ENCODE results near the gene FSTL4.

DNA sequence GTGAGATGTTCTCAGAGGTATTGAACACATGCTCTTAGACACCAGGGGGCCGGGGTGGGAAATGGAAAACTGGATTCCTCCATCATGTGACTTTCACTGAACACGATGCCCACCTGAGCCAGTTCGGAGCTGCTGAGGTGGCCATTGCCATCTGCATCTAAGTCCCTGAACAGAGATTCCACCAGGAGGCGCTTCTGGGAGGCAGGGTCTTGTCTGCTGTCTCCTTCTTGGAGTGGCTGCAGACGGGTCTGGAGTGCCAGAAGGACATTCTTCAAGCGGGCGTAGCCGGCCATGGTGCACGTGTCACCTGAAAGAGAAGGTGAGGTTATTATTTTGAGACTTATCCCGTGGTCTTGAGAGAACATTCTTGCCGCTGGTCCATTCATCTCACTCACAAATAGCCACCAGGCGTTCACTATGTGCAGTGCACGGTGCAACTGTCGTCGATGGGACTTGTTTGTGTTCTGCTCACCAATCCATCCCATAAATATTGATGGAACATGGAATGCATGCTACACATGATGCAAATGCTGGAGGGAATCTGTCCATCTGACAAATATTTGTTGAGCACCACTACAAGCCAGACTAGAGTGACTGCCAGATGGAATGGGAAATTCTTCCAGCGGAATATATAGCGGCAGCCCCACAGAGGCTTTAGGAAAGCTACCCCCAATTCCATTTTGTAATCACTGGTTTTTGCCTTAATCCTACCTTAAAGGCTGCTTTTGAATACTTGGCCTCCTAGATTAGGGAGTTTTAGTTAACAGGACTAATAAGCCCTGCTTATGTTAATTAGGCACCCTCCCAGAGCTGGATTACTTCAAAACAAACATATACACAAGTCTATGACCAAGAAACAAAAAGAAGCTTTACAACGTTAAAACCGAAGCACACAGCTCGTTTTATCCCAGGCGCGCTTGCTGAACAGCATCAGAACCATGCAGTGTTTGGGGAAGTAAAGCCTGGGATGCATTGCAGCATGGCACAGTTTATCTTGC, 295.7 kb downstream of the FSTL4 start:
- TF ChIP-seq EZH2 (IDR thresholded peaks at IDR 0.05; ENCODE audit: borderline replicate concordance, low read length) = no peak
- TF ChIP-seq, protein P1, sequence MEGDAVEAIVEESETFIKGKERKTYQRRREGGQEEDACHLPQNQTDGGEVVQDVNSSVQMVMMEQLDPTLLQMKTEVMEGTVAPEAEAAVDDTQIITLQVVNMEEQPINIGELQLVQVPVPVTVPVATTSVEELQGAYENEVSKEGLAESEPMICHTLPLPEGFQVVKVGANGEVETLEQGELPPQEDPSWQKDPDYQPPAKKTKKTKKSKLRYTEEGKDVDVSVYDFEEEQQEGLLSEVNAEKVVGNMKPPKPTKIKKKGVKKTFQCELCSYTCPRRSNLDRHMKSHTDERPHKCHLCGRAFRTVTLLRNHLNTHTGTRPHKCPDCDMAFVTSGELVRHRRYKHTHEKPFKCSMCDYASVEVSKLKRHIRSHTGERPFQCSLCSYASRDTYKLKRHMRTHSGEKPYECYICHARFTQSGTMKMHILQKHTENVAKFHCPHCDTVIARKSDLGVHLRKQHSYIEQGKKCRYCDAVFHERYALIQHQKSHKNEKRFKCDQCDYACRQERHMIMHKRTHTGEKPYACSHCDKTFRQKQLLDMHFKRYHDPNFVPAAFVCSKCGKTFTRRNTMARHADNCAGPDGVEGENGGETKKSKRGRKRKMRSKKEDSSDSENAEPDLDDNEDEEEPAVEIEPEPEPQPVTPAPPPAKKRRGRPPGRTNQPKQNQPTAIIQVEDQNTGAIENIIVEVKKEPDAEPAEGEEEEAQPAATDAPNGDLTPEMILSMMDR (IDR thresholded peaks at IDR 0.05; ENCODE audit: low read length) = peak; percentile 61
